BJ (cell line): ENCODE measurements around the gene RBM23. TPM values are rescaled to one million over a fixed set of nuclear protein-coding genes. Genes with fewer than 3 reads are reported as not detected.

Source experiments
- CTCF ChIA-PET: fragments of 350-600 bp; formaldehyde crosslinking; extraction: SDS; loops from one replicate; lab custom pipeline; 2021; ENCODE audit warnings: antibody characterized with exemption, inconsistent platforms; lab: Yijun Ruan, JAX
- POLR2A ChIA-PET: fragments of 300-600 bp; sonication (Branson Sonifier 250); formaldehyde crosslinking; extraction: SDS; loops from one replicate; lab custom pipeline; 2021; ENCODE audit warnings: antibody characterized with exemption; lab: Charles Lee
- DNase-seq: peaks from one replicate; pipeline ENCODE4 v3.0.0-alpha.2; 2011; ENCODE audit warnings: low read depth
- H3K27me3 ChIP-seq: 2 replicates; pipeline ENCODE4 v1.6.0; 2011; ENCODE audit warnings: low read length; ENCODE audit not compliant: control insufficient read depth, insufficient read depth
- H3K36me3 ChIP-seq: 2 replicates; pipeline ENCODE4 v1.5.1; 2011; ENCODE audit warnings: low read length; ENCODE audit not compliant: control insufficient read depth, insufficient read depth
- H3K4me3 ChIP-seq: 2 replicates; pipeline ENCODE4 v1.5.1; 2011; ENCODE audit warnings: low read depth, mild to moderate bottlenecking, control low read depth, low read length
- CTCF ChIP-seq: IDR thresholded peaks from 2 replicates; pipeline ENCODE4 v1.5.1; 2011; ENCODE audit warnings: low read depth, mild to moderate bottlenecking, control low read depth, inconsistent platforms, low read length, moderate library complexity; ENCODE audit not compliant: insufficient read depth
- polyA plus RNA-seq: library from polyadenylated mRNA; depleted of rRNA; stranded (reverse); fragments of >200 nt; gene quantifications from 2 replicates; pipeline ENCODE4 v1.2.3, GENCODE V29; 2011

RBM23 gene
- polyA plus RNA-seq, 1 experiment: 60.9 TPM

DNA sequence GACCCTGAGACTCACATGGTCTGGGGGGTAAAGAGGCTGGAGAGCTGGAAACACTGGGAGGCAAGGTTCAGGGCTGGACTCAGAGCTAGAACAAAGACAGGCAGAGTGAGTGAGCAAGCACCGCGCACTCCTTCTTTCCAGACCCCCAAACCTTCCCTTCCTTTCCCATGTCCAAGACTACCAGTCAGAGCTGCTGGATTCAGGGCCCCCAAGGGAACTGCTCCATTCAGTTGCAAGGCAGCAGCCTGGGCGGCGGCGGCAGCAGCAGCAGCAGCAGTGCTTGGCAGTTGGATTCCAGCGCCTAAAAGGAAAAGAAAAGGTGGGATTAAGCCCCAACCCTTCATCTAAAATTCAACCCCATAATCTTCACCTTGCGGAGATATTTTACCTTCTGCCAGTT lies 17.1 kb downstream of the RBM23 start:
- Histone ChIP-seq H3K27me3 (no peaks in the 10 kb centered on the region), H3K36me3 (peaks cover 28% of the 10 kb centered on the region), H3K4me3 (no peak overlapping the region)
- no peak for TF ChIP-seq CTCF
- CTCF ChIA-PET: interaction anchor here (0.8 to 10.4 kb wide), 10 partner anchors 9 to 510 kb away, joined by 3 to 95 read pairs (median 6); partner anchors contain the start of gene LRP10
- POLR2A ChIA-PET: no interaction called here
- DNase-seq: no peak

DNA sequence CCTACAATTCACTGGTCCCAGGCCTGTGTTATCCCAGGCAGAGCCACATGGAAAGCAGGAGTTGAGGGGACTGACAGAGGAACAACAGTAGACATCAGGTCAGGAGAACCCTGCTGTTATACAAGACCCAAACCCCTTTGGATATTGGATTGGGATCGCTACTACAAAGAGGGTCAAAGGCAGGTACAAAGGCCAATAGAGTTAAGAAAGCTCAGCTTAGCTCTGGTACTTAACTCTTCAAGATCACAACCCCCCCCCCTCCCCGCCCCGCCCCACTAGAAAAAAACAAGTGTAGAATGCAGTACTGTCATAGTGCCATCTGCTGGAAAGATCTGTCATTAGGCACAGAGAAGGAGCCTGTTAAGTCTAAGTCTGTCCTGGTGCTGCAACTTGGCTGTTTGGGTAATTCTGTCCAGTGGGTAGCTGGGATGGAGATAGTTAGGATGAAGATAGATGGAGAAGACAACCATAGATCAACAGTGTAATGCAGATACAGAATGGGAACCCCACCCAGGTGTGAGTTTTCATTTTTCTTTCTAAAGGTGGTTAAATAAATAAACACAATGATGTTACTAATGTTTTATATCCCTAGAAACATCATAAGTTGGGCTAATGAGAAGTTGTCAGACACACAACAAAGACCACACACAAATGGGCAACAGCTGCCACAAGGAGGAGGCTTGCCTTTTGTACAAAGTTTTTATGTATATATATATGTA lies 18.7 kb downstream of the RBM23 start:
- Histone ChIP-seq H3K36me3 (peaks cover 21% of the 10 kb centered on the region), H3K27me3 (no peaks in the 10 kb centered on the region), H3K4me3 (no peak overlapping the region)
- TF ChIP-seq CTCF: peak; percentile 73
- ChIA-PET POLR2A (interaction anchor here (0.5 kb wide), 1 partner anchor 16 kb away, joined by 5 read pairs; no protein-coding TSS in a partner anchor), CTCF (interaction anchor here (0.5 to 10.4 kb wide), 25 partner anchors 10 to 386 kb away, joined by 3 to 95 read pairs (median 5); partner anchors contain the start of genes HOMEZ, LRP10, PRMT5 and REM2)
- DNase-seq: no peak

- H3K27me3 ChIP-seq: no peaks in the 10 kb centered on the region
- TF ChIP-seq CTCF: no peak
Measured at GRCh38 chr14:22898302-22899090, 20.5 kb downstream of the RBM23 start.

DNA sequence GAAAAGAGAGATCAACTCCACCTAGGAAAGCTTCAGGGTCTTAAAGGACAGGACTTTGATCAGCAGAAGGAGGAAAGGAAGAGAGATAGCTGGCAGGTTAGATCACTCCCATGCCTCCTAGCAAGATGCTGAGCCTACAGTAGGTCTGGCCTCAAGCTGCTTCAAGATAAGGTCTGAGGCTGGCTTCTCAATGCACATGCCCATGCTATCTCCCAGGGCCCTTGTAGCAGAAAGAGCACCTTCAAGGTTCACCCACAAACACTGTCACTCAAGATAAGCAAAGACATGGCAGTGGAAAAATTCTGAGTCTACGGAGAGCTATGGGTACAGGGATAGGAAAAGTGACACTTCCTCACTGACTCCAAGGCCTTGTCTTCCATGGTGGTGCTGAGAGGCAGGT lies 21.6 kb downstream of the RBM23 start:
- CTCF ChIA-PET: interaction anchor here (0.6 to 10.4 kb wide), 11 partner anchors 10 to 341 kb away, joined by 3 to 95 read pairs (median 4); partner anchors contain the start of gene LRP10
- POLR2A ChIA-PET: interaction anchor here (0.6 kb wide), 1 partner anchor 114 kb away, joined by 6 read pairs; no protein-coding TSS in a partner anchor
- Histone ChIP-seq H3K36me3 (peaks cover 5% of the 10 kb centered on the region; the same call in 1 of the 2 replicates), H3K4me3 (no peak overlapping the region), H3K27me3 (no peaks in the 10 kb centered on the region)
- TF ChIP-seq CTCF: no peak
- DNase-seq: no peak

More at GRCh38 chr14:22898302-22899090, 20.5 kb downstream of the RBM23 start:
- Histone ChIP-seq H3K4me3 (no peak overlapping the region), H3K36me3 (peaks cover 9% of the 10 kb centered on the region)
- ChIA-PET POLR2A (no interaction called here), CTCF (interaction anchor here (1.1 to 10.4 kb wide), 7 partner anchors 8 to 342 kb away, joined by 3 to 95 read pairs (median 22); partner anchors contain the start of genes LRP10 and REM2)
- DNase-seq: peak; percentile 39
